GM18861 (cell line): Measurements from ENCODE around the gene NEUROG3.
A peak's percentile ranks its signal among the peaks of the same experiment; 100 is the strongest.

ENCODE experiments used
- ATAC-seq: cut with Tn5 transposase; IDR thresholded peaks from one replicate; pipeline ENCODE4 v1.9.1; 2021; ENCODE audit not compliant: unreplicated experiment

NEUROG3 gene

GRCh38 chr10:69573056-69573806 lies at the start of gene NEUROG3:
Gene NEUROG3, minus strand, starts transcription at chr10:69573422. Its CDS starts 379 bp downstream, at chr10:69573043.
- ATAC-seq, result no peak

DNA sequence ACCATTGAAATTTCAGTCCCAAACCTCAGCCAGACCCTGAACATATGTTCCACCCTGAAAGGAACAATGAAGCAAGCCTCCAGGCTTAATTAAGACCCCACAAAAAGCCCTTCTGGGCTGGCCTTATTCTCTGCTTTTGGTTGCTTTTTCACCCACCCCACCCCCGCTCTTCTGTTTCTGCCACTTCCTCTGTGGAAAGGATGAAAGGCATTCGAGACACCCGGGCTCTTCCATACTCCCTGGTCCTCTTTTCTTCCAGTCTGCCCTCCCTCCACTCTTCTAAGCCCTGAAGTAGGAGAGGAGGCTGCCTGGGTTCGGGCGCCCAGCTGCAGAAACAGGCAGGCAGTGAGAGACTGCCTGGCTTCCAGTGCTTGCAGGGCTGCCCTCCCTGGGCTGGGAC lies 47.4 kb upstream of the NEUROG3 start:
- ATAC-seq, result no peak

DNA sequence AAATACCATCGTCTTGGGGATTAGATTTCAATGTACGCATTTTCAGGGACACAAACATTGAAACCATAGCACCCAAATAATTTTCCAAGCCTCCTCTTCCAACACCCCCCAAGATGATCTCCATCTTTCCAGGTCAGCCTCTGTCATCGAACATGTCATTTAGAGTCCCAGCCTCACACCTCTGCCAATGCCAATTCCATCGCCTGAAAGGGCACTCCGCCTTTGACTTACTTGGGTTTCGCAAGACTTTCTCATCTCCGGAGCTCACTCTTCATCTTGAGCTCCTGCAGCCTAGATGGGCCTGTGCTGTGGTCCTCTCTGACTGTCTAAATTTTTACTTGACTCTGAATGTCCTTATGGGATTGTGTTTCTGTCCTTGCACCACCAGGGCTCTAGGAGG lies 46.4 kb upstream of the NEUROG3 start:
- ATAC-seq, result no peak

GRCh38 chr10:69618746-69619145 lies 45.5 kb upstream of the NEUROG3 start:
- no peak for ATAC-seq

DNA sequence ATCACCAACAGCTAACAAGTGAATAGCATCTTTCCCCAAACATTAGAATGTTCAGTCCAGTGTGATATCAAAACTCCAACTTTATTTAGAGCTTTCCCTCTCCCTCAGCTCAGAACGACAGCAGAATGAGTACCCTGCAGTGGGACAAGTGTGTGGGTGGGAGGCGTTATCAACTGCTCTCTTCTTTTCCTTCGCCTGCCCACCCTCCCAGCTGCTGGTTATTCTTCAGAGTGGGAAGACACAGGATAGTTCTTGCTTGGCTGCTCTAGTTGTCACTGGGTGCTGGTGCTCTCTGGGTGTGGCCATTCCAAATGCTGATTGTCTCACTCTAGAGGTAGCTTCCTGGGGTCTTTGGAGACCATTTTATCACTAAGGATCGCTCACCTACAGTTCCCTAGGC lies 43.1 kb upstream of the NEUROG3 start:
- no peak for ATAC-seq

- peak; percentile 73 for ATAC-seq
Measured at GRCh38 chr10:69614130-69614529, 40.9 kb upstream of the NEUROG3 start.

DNA sequence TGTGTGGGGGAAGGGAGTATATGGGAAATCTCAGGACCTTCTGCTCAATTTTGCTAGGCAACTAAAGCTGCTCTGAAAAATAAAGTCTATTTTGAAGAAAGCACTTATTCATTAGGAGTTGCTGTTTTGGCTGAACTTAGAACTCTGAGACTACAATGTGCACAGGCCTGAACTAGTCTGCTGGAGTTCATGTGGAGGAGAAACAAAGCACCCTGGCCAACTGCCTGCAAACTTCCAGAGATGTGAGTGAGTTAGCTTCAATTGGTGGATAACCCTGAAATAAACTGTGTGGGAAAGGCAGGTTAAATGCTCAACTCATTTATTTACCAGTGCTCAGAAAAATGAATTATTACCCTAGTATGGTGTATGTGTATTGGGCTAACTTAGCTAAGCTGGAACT lies 39.5 kb upstream of the NEUROG3 start:
- no peak for ATAC-seq

GRCh38 chr10:69609077-69609476 lies 35.9 kb upstream of the NEUROG3 start:
- no peak for ATAC-seq

DNA sequence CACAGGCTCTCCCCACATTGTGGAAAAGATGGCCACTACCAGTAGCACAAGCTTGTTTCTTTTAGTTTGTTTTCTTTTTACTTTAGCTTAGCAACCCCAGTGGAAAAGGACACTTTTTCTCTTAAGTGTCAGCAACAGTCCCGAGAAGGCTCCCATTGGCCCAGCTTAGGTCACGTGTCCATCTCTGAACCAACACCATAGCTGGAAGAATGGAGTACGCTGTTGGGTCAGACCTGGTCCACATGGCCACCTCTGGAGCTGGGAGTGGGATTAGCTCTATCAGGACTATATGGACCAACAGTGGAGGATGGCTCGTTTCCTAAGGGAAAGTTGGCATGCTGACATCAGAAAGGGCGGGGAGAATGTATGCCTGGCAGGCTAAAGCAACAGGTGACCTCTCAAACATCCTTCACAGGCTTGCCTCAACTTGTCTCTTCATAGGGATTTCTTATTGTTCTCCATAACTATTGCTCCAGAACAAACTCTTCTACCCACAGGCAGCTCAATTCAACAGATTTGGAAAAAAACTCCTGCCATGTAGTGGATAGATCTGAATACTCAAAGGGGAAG lies 27.6 kb upstream of the NEUROG3 start:
- ATAC-seq, result no peak

DNA sequence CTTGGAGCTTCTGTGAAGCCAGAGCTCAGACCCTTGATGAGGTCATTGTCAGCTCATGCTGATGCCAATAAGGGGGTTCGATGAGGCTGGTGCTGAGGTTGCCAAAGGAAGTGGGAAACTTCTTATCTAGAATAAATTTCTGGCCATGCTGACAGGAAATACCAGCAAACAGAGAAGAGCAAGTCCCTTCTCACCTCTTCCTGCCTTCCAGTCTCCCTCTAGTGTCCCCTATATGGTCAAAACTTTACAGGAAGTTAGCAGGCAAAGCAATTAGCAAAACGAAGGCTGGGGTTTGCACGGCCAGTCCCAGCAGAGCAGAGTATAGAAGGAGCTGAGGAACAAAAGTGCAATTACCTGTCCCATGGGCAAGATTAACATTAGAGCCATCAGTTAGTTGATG lies 15.1 kb upstream of the NEUROG3 start:
- no peak for ATAC-seq

- ATAC-seq, result no peak
Measured at GRCh38 chr10:69584624-69585023, 11.4 kb upstream of the NEUROG3 start.

DNA sequence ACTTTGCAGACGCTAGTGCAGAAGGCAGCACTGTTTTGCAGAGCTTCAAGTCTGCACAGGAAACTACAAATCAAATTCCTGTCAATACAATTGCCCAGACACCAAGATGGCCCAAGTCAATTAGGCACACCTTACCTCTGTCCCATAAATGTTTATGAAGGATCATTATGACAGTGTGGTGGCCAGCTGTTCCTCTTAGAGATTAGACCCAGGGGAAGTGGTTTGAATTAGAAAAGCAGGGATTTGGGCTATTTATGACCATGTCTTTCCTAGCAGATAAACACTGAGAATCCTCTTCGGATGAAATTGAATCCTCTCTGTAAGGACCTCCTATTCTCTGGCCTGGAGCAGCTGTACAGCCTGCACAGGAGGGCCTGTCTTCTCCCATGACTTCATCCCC lies 9.9 kb upstream of the NEUROG3 start:
- ATAC-seq, result no peak

DNA sequence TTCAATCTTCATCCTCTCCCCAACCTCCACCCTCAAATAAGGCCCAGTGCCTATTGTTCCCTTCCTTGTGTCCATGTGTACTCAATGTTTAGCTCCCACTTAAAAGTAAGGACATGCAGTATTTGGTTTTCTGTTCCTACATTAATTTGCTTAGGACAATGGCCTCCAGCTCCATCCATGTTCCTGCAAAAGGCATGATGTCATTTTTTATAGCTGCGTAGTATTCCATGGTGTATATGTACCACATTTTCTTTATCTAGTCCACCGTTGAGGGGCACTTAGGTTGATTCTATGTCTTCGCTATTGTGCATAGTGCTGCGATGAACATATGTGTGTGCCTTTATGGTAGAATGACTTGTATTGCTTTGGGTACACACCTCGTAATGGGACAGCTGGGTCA lies 7.2 kb upstream of the NEUROG3 start:
- no peak for ATAC-seq

- no peak for ATAC-seq
Measured at GRCh38 chr10:69579464-69580060, 6.3 kb upstream of the NEUROG3 start.

DNA sequence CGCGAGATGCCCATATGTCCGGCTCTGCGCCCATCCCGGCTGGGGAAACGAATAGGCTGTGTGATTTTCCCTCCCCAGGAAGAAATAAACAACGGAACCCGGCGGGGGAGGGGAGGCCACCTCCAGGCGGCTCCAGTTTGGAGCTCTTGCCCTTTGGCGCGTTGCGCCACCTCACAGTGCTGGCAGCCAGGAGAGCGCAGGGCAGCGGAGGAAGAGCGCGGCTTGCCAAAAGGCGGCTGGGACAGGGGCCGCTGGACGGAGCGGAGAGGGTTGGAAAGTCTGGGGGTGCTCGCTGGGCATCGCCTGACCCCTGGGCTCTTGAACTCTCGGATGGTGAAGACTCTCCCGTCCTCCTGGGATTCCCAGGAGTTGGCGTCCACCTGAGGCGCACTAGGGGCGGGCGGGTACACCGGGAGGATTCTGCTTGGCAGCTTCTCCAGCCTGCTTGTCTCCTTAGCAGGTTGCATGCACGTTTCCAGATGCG lies 5.3 kb upstream of the NEUROG3 start:
- ATAC-seq, result no peak

DNA sequence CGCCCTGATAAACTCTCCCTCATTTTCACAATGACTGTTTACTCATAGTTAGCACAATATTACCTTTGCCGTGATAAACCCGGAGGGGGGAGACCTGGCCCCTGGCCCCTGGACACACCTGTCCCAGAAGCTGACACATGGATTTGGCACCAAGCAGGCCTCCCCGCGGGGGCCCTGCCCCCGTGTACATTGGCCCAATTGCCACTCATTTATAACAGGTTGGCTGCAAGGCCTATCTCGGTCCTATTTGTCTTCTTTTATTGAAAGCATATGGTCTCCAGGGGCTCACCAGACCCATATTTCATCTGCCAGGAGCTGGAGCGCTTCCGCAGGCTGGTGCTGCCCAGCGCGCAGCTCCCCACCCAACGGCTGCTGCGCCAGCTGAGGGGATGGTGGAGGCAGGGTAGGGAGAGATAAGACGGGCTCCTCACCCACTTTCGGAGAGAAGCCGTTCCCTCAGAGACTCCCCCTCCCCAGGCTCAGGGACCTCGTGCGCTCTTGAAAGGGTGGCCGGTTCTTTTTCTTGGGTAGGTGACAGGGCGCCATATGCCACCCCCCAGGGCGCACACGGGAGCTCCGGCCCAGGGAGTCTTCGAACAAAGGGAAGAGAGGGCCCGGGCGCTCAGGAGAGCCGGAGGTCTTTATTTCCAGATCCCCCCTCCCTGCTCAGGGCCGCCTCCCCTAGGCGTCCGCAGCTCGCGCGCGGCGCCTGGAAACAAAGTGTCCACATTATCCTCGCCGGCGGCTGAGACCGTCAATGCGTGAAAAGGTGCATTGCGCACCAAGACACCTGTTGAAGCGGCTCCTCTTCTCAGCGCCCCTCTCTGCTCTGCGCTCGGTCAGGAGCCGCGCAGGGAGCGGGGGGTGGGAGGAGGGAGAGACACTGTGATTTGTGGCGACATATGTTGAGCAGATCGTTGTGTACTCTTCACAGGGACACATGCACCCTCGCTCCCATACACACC lies 4.3 kb upstream of the NEUROG3 start:
- no peak for ATAC-seq

DNA sequence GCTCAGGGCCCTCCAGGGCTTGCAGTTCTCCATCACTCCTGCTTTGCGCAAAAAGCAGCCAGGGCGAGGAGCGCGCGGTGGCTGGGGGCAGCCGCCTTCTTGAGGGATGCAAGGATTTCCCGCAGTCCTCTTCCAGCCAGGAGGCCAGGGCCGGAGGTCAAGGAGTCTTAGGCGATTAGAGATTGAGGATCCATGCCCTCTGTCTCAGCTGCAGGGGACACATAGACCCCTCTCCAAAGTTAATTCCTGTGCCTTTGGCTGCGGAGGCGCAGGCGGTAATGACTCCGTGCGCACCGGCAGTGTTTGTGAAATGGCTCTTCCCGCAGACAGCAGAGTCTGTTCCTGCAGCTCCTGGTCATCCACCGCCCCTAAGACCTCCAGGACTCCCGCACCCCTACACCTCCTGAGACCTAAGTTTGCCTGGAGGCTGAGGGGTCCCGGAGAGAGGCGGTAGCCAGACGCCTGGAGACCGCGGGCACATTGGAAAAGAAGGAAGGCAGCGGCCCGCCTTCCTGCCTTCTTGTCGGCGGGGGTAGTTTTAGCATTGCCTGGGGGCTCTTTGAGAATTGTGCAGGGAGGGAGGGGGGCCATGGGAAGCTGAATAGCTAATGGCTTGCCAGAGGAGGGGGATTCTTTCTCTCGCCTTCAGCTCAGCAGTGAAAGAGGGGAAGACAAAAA lies 3.3 kb upstream of the NEUROG3 start:
- ATAC-seq, result no peak

- ATAC-seq, result no peak
Measured at GRCh38 chr10:69575164-69575722, 2.0 kb upstream of the NEUROG3 start.

GRCh38 chr10:69574571-69574978 lies 1.4 kb upstream of the NEUROG3 start:
- ATAC-seq, result no peak
